GM18951 (cell line): ENCODE results near the gene IRS2.

Experiments
- POLR2A ChIP-seq: IDR thresholded peaks from 4 replicates; pipeline ENCODE4 v1.6.1; 2011; ENCODE audit warnings: mild to moderate bottlenecking; ENCODE audit not compliant: insufficient read length, insufficient read depth; ENCODE audit errors: extremely low read depth
- in situ Hi-C: fragments of 300-500 bp; cut with MboI; formaldehyde crosslinking; loops from one replicate; pipeline ENCODE4 v1.12.0; 2022; ENCODE audit warnings: low sequenced_read_pairs, mixed read lengths, inconsistent platforms; ENCODE audit not compliant: unreplicated experiment

IRS2 gene

DNA sequence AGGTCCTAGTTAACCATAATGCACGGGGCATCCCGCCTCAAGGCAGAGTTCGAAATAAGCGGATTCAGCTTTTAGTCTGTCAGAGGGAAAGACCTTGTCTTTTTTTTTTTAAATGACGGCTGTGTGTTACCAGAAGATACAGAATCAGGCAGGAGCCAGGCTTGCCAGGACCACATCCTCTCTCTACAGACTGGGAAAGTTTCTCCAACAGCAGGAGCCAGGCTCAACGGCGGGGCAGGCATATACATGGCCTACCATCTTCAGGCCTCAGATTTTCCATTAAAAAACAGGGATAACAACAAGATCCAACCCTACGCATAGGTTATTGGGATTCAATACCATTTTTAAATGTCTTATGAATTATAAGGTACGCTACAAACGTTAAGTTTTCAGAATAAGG is 17.8 kb downstream of the IRS2 start:
- in situ Hi-C loops = no loop called here
- no peak for TF ChIP-seq POLR2A

DNA sequence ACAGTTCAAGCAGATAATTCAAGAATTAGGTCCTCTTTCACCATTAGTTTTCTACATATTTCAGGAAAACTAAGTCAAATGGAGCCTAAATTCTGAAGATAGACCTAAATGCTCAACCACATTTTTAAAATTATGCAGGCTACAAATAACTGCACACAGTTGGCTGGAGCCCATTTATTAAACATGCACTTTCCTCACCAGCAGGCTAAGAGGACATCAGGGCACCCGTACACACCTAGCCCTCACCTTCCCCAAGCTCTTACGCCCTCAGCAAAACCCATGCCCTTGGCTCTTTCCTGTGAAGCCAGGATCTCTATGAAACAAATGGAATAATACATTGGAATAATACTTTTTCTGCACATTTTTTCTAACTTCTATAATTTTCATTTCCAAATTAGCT is 18.2 kb downstream of the IRS2 start:
- in situ Hi-C loops = no loop called here
- no peak for TF ChIP-seq POLR2A

DNA sequence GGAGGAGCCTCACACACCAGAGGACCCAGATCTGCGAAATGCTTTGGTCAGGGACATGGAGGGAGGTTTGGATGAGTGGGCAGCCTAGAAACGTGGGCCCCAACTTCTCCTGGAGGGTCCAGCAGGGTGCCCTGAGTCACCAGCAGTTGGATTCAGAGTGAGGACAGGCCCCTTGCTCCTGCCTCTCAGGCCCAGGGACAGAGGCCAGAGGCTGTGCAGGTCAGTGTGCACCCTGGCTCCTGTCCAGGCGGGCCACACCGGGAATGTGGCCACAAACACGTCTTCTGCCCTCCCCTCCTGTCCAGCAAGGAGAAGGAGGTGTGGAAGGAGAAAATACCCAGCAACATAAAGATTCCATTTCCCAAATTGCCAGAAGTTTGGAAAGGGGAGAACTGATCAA is 19.4 kb downstream of the IRS2 start:
- in situ Hi-C loops = no loop called here
- TF ChIP-seq POLR2A = no peak

DNA sequence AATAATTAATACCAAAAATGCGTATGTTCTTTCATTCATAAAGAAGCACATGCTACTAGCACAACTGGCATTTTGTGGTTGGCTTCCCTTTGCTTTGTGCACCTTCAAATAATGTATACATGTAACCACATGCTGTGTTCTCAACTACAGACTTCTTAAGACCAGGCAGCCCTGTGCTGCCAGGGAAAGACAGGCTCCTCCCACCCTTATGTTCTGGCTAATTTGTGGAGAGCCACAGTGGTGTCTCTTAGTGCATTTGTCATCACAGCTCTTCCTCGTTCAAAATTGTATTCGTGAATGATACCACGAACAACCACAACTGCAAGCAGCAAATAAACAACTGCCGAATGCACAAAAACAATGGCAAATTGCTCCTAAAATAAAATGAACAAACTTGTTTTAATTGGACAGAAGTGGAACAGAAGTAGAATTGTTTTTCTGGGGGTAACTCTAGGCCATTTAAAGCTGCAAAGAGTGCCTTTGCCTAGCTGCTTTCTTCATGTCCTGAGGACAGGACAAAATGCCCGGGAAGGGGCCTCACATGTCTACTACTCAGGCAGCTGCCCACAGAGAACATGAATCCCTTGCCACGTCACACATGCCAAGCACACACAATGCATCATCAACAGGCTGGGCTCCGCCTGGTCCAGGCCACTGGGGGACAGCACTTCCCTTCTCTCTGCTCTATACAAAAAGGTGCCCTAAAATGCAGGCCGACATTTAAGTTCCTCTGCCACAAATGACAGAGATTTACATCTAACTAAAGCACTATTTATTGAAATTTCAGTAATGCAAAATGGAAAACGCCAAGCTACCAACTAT is 21.7 kb downstream of the IRS2 start:
- TF ChIP-seq POLR2A = no peak

DNA sequence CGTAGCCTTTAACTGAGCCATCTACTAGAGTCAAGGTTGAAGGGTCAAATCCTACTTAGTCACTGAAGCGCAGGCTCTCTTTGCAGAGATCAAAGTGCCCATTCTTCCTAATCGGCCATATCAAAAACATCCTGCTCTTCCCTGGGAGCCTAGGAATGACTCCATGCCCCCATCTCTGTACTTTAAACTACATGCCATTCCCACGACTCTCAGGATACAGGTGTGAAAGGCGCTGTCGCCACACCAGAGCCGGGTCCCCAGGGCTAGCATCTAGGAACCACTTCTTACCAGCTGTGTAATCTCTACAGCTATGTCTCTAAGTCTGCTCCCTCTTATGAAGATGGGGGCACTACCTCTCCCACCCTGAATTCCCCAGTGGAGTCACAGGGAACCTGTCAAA is 22.3 kb downstream of the IRS2 start:
- in situ Hi-C loops = no loop called here
- TF ChIP-seq POLR2A = no peak

More for the DNA sequence above, 21.7 kb downstream of the IRS2 start:
- in situ Hi-C loops = no loop called here

DNA sequence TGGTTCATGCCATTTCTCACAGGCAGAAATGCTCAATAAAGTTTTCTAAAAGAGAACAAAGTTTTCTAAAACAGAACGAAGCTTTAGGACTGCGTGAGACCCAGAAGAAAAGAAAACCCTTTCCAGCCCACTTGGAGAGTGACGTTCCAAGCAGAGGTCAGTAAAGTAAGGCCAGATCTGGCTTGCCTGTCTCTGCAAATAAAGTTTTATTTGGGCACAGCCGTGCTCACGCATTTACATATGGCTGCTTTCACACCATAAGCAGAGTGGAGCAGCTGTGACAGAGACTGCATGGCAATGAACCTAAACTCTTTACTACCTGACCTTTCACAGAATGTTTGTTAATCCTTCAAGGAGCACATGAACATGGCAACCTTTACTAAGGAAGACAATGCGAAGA is 23.6 kb downstream of the IRS2 start:
- in situ Hi-C loops = no loop called here
- TF ChIP-seq POLR2A = no peak

DNA sequence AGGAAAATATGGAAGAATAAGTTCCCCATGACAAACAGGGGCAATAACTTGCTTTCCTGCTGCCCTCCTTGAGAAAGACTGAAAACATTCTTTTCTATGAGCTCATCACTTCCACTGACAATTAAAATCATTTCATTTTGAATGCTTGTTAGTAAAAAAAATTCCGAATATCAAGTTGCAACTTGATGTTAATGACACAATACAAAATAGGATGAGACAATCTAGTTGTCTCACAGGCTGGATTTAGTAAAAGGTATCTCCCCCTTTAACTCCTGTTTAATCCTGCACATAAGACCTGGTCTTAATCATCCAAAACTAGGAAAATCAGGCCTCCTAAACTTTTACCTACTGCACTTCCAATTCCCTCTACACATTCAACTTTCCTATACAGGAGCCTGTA is 24.7 kb downstream of the IRS2 start:
- no peak for TF ChIP-seq POLR2A
- in situ Hi-C loops = no loop called here

DNA sequence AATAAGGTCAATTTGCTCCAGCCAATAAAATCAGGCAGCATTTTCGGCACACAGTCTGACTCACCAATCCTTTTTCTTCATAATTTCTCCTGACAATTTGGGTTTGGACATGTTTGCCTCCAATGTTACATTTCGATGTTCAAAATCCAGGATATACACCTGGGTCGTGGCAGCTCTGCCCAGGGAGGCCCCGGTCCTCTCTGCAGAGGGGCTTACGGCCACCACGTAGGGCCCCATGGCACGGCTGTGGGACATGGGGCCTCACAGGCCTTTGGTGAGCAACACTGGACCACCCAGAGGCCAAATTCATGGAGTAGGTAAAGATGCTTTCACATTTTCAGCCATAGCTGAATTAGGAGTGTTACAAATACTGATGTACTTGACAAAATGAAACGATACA is 25.4 kb downstream of the IRS2 start:
- in situ Hi-C loops = no loop called here
- TF ChIP-seq POLR2A = no peak

DNA sequence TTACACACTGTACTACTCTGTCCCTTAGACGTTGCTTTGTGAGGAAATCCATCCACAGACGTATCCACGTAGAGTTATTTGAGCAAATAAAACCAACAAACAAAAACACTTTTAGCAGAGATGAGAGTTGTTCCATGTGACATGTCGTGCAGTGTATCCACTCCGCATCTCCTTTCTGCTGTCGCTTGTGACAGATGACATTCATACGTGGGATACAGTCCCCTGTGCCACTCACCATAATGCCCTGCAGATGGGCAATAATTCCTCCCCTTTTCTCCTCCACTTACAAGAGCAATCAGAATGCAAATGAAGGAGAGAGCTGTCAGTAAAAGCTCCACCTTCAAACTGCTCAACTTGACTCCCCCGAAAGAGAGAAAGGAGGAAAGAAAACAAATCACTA is 26.0 kb downstream of the IRS2 start:
- no peak for TF ChIP-seq POLR2A
- in situ Hi-C loops = no loop called here

DNA sequence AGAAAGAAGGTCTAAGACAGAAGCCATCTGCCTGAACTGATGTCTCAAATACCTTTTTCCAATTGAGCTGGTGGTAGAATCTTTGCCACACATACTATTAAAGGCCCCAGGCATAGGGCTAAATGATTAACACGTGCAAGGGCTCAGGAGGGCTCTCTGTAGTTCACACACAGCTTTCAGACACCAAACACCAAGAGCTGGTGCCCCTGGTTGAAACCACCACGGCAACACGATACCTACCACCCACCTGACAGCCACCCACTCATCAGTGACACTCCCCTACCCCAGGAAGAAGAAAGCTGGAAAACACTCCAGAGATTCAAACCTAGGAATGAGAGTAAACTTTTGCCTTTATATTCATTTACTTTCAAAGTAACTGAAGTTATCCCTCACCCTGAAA is 26.8 kb downstream of the IRS2 start:
- no peak for TF ChIP-seq POLR2A
- in situ Hi-C loops = no loop called here

DNA sequence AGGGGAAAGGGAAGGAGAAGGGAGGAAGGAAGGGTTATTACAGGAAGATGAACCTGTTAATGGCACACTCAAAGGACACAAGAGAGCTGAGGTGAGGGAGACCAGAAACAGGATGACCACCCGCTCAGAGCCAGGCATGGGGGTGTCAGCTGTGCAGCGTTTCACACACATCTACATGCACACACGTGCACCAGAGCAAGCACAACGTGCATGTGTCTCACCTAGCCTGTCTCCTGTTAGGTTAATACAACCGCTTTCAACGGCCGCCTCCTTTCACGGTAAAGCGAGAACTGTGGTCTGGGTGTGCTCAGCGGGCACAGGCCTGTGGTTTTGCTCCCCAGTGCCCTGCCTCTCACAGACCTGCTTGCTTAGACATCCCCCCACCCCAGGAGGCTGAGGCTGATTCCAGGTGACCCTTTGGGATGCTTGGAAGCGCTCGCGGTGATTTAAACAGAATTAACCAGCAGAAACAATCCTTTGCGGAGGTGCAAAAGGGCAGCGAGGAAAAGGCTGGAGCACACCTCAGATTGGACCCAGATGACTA is 27.4 kb downstream of the IRS2 start:
- in situ Hi-C loops = no loop called here
- no peak for TF ChIP-seq POLR2A

DNA sequence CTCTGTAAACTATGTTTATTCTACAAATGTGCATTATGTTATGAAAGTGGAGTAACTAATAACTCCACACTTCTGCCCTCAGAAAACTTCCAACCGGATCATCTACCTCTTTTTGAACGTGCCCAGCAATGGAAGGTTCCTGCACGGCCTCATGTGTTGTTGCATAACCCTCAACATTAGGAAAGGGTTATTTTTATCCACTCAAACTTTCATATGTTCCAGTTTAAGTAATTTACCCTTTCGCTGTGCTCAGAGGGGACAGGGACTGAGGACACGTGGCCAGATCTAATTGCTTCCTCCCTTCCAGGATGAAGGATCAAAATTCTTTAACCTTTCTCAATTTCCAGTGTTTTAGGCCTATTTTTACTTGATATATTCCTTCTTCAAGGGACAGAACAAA is 29.6 kb downstream of the IRS2 start:
- TF ChIP-seq POLR2A = no peak
- in situ Hi-C loops = no loop called here

DNA sequence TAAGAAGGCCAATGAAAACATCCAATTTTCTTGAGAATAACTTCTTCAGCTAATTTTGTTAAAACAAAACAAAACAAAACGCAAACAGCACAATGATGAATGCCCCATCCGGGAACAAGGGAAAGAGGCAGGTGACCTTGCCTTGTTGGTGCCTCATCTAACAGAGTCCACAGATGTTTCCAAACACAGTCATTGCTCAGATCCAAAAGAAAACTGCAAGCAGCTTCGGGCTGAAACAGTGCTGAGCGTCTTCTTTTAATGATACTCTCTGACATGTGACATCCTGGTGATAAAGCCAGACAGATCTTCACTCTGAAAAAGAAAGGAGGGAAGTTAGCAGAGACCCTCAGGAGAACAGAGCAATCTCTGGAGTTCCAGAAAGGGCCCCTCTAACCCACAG is 30.4 kb downstream of the IRS2 start:
- TF ChIP-seq POLR2A = no peak
- in situ Hi-C loops = no loop called here

DNA sequence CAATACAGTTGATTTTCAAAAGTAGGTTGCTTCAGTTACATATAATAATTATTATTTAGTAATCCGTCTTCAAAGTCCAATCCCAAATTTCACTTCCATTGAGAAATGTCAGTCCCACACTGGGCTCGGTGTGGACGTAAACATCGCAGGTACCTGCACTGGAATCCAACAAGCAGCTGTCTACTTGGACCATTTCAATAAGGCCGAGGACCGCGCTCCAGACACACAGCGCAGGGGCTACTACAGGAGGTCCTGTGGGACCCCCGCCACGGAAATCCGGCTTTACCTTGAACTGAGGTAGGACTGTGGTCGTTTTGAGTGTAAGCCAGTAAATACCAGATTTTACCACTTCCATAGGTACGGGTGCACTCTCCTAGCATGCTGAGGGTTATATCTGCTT is 30.8 kb downstream of the IRS2 start:
- in situ Hi-C loops = no loop called here
- no peak for TF ChIP-seq POLR2A
